ENCODE measurements around the gene FBXW5. TPM values are rescaled to one million over a fixed set of nuclear protein-coding genes. Genes with fewer than 3 reads are reported as not detected.

Gene FBXW5
- total RNA-seq, 5 donors from 2014 or later (not counting 1 experiment from before 2014, with no cell fraction given) = 60.9 to 161 (median 145) TPM

- POLR2A ChIA-PET = no interaction called here
- ATAC-seq (replicated peaks in 1 of 4) = no peak
These were observed 41.3 kb upstream of the FBXW5 start for GRCh38 chr9:136985853-136986252.

DNA sequence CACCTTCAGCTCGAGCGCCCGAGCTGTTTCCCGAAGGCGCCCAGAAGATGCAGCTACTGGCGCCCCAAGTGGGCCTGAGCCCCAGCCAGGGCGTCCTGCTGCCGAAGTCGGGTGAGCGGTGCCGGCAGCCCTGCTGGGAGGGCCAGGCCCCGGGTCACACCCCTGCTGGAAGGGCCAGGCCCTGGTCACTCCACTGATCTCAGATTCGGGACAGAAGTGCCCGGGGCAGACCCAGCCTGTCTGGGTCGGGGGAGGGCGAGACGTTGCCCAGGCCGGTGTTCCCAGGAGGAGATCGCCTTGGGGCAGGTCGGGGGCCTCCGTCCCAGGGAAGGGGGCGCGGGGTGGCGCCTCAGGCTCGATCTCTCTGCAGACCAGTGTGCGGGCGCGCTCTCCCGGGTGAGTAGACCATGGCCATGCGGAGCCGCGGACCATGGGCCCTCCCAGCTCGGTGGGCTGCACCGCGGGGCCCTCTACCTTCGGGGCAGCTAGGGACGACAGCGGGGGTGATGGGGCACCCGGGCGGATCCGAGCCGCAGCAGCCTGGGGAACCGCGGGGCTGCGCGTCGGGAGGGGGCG, 40.6 kb upstream of the FBXW5 start:
- H3K27me3 Mint-ChIP-seq = peaks cover 11 to 29% of the 10 kb centered on the region in 2 donors
- H3K27me3 ChIP-seq (replicated peaks in 1 of 2; ENCODE audit: control insufficient read depth in 2 of 2, extremely low read depth in 1 of 2, insufficient read depth in 2 of 2, low read length in 1 of 2) = peaks cover 0 to 56% of the 10 kb centered on the region in 2 experiments
- ChIA-PET POLR2A (no interaction called here), CTCF (no interaction called here)
- no peaks in the 10 kb centered on the region for H3K36me3 Mint-ChIP-seq
- no peaks in the 10 kb centered on the region for H3K9me3 ChIP-seq
- peaks cover 0 to 19% of the 10 kb centered on the region in 2 experiments for H3K4me1 ChIP-seq (ENCODE audit: control insufficient read depth in 1 of 2, extremely low read depth in 1 of 2, insufficient read depth in 2 of 2, low read length in 2 of 2)
- H3K4me1 Mint-ChIP-seq = peaks cover 0 to 7% (median 6%) of the 10 kb centered on the region in 3 donors
- H3K4me3 Mint-ChIP-seq = peak overlapping the region in 1 of 3 donors; percentile 22
- H3K9me3 Mint-ChIP-seq = no peaks in the 10 kb centered on the region
- peak overlapping the region in 1 of 2 donors; percentile 26 for H3K4me3 ChIP-seq (ENCODE audit: control insufficient read depth in 1 of 2, extremely low read depth in 1 of 2, low read length in 1 of 2)
- no peak overlapping the region for H3K27ac Mint-ChIP-seq
- ATAC-seq (replicated peaks in 1 of 4) (peak; percentile 33 to 68 (median 42)), DNase-seq (peak in 2 of 35 experiments; percentile 27 to 38)
- no peaks in the 10 kb centered on the region for H3K36me3 ChIP-seq (ENCODE audit: control insufficient read depth in 2 of 2, extremely low read depth in 1 of 2, insufficient read depth in 1 of 2, low read length in 1 of 2)
- WGBS (ENCODE audit: insufficient coverage) = 6% methylated on average over 48 of the region's 48 CpGs
- H3K27ac ChIP-seq (ENCODE audit: low read length) = no peak overlapping the region

More at GRCh38 chr9:136985853-136986252, 41.3 kb upstream of the FBXW5 start:
- Histone ChIP-seq H3K4me1 (ENCODE audit: control insufficient read depth in 1 of 2, extremely low read depth in 1 of 2, insufficient read depth in 2 of 2, low read length in 2 of 2) (peaks cover 0 to 19% of the 10 kb centered on the region in 2 experiments), H3K4me3 (ENCODE audit: control insufficient read depth in 1 of 2, extremely low read depth in 1 of 2, low read length in 1 of 2) (no peak overlapping the region), H3K36me3 (ENCODE audit: control insufficient read depth in 2 of 2, extremely low read depth in 1 of 2, insufficient read depth in 1 of 2, low read length in 1 of 2) (no peaks in the 10 kb centered on the region), H3K27me3 (replicated peaks in 1 of 2; ENCODE audit: control insufficient read depth in 2 of 2, extremely low read depth in 1 of 2, insufficient read depth in 2 of 2, low read length in 1 of 2) (peaks cover 0 to 56% of the 10 kb centered on the region in 2 experiments), H3K27ac (ENCODE audit: low read length) (no peak overlapping the region), H3K9me3 (no peaks in the 10 kb centered on the region)
- DNase-seq = no peak
- Mint-ChIP-seq H3K27ac (no peak overlapping the region), H3K4me1 (peaks cover 1 to 7% (median 6%) of the 10 kb centered on the region in 3 donors), H3K4me3 (peak overlapping the region in 1 of 3 donors; percentile 16), H3K27me3 (peaks cover 11 to 25% of the 10 kb centered on the region in 2 donors), H3K36me3 (no peaks in the 10 kb centered on the region), H3K9me3 (no peaks in the 10 kb centered on the region)
- CTCF ChIA-PET = no interaction called here
- WGBS (ENCODE audit: insufficient coverage) = 29% methylated on average over 27 of the region's 33 CpGs

- Mint-ChIP-seq H3K4me1 (peaks cover 0 to 7% (median 6%) of the 10 kb centered on the region in 3 donors), H3K27ac (no peak overlapping the region), H3K9me3 (no peaks in the 10 kb centered on the region), H3K27me3 (peaks cover 11 to 29% of the 10 kb centered on the region in 2 donors), H3K36me3 (no peaks in the 10 kb centered on the region), H3K4me3 (peak overlapping the region in 1 of 3 donors; percentile 22)
- Histone ChIP-seq H3K9me3 (no peaks in the 10 kb centered on the region), H3K27me3 (replicated peaks in 1 of 2; ENCODE audit: control insufficient read depth in 2 of 2, extremely low read depth in 1 of 2, insufficient read depth in 2 of 2, low read length in 1 of 2) (peaks cover 0 to 56% of the 10 kb centered on the region in 2 experiments), H3K4me1 (ENCODE audit: control insufficient read depth in 1 of 2, extremely low read depth in 1 of 2, insufficient read depth in 2 of 2, low read length in 2 of 2) (peaks cover 0 to 23% of the 10 kb centered on the region in 2 experiments), H3K27ac (ENCODE audit: low read length) (no peak overlapping the region), H3K4me3 (ENCODE audit: control insufficient read depth in 1 of 2, extremely low read depth in 1 of 2, low read length in 1 of 2) (no peak overlapping the region), H3K36me3 (ENCODE audit: control insufficient read depth in 2 of 2, extremely low read depth in 1 of 2, insufficient read depth in 1 of 2, low read length in 1 of 2) (no peaks in the 10 kb centered on the region)
- 47% methylated on average over 28 of the region's 29 CpGs for WGBS (ENCODE audit: insufficient coverage)
- CTCF ChIA-PET = no interaction called here
- POLR2A ChIA-PET = no interaction called here
- no peak for DNase-seq
- peak in 2 of 4 experiments; percentile 15 to 30 for ATAC-seq (replicated peaks in 1 of 4)
These were observed 40.0 kb upstream of the FBXW5 start for GRCh38 chr9:136984464-136985026.

DNA sequence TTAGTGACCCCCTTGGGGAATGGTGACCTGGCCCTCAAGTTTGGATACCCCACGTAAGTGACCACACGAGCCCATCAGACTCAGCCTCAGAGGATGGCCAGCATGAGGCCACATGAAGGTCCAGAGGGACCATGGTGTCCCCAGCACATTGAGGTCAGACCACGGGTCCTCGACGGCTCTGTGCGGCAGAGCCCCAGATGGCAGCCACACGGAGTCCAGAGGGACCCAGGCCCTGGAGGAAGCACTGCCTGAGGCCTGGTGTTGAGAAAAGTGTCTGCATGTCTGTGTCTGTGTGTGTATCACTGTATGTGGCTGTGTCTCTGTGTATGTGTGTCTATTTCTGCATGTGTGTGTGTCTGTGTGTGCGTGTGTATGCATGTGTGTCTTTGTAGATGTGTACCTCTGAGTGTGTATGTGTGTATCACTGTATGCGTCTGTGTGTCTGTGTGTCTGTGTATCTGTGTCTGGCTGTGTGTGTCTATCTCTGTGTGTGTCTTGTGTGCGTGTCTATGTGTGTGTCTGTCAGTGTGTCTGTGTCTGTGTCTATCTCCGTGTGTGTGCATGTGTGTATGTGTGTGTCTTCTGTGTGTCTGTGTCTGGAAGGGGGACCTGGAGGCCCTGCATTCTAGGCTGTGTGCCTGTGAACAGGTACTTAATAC, 39.2 kb upstream of the FBXW5 start:
- no peaks in the 10 kb centered on the region for H3K36me3 Mint-ChIP-seq
- Histone ChIP-seq H3K4me1 (ENCODE audit: control insufficient read depth in 1 of 2, extremely low read depth in 1 of 2, insufficient read depth in 2 of 2, low read length in 2 of 2) (peaks cover 0 to 29% of the 10 kb centered on the region in 2 experiments), H3K4me3 (ENCODE audit: control insufficient read depth in 1 of 2, extremely low read depth in 1 of 2, low read length in 1 of 2) (no peak overlapping the region), H3K36me3 (ENCODE audit: control insufficient read depth in 2 of 2, extremely low read depth in 1 of 2, insufficient read depth in 1 of 2, low read length in 1 of 2) (no peaks in the 10 kb centered on the region), H3K27me3 (replicated peaks in 1 of 2; ENCODE audit: control insufficient read depth in 2 of 2, extremely low read depth in 1 of 2, insufficient read depth in 2 of 2, low read length in 1 of 2) (peaks cover 0 to 55% of the 10 kb centered on the region in 2 experiments), H3K9me3 (no peaks in the 10 kb centered on the region), H3K27ac (ENCODE audit: low read length) (no peak overlapping the region)
- ATAC-seq (replicated peaks in 1 of 4) (no peak), DNase-seq (no peak)
- H3K27me3 Mint-ChIP-seq = peaks cover 11 to 29% of the 10 kb centered on the region in 2 donors
- ChIA-PET CTCF (no interaction called here), POLR2A (no interaction called here)
- peaks cover 0 to 7% (median 6%) of the 10 kb centered on the region in 3 donors for H3K4me1 Mint-ChIP-seq
- peak overlapping the region in 1 of 3 donors; percentile 6 for H3K4me3 Mint-ChIP-seq
- H3K27ac Mint-ChIP-seq = peak overlapping the region in 1 of 2 donors; percentile 2
- WGBS (ENCODE audit: insufficient coverage) = 86% methylated on average over 10 of the region's 11 CpGs
- H3K9me3 Mint-ChIP-seq = no peaks in the 10 kb centered on the region

GRCh38 chr9:136983167-136983566, 38.6 kb upstream of the FBXW5 start:
- H3K4me1 ChIP-seq (ENCODE audit: control insufficient read depth in 1 of 2, extremely low read depth in 1 of 2, insufficient read depth in 2 of 2, low read length in 2 of 2) = peaks cover 0 to 30% of the 10 kb centered on the region in 2 experiments
- no peaks in the 10 kb centered on the region for H3K36me3 Mint-ChIP-seq
- H3K9me3 ChIP-seq = no peaks in the 10 kb centered on the region
- no peaks in the 10 kb centered on the region for H3K9me3 Mint-ChIP-seq
- H3K27me3 Mint-ChIP-seq = peaks cover 11 to 29% of the 10 kb centered on the region in 2 donors
- DNase-seq (no peak), ATAC-seq (replicated peaks in 1 of 4) (no peak)
- no peaks in the 10 kb centered on the region for H3K36me3 ChIP-seq (ENCODE audit: control insufficient read depth in 2 of 2, extremely low read depth in 1 of 2, insufficient read depth in 1 of 2, low read length in 1 of 2)
- 57% methylated on average over 7 of the region's 9 CpGs for WGBS (ENCODE audit: insufficient coverage)
- peaks cover 0 to 7% (median 6%) of the 10 kb centered on the region in 3 donors for H3K4me1 Mint-ChIP-seq
- ChIA-PET CTCF (no interaction called here), POLR2A (no interaction called here)
- H3K27me3 ChIP-seq (replicated peaks in 1 of 2; ENCODE audit: control insufficient read depth in 2 of 2, extremely low read depth in 1 of 2, insufficient read depth in 2 of 2, low read length in 1 of 2) = peaks cover 0 to 56% of the 10 kb centered on the region in 2 experiments
- no peak overlapping the region for H3K4me3 ChIP-seq (ENCODE audit: control insufficient read depth in 1 of 2, extremely low read depth in 1 of 2, low read length in 1 of 2)
- no peak overlapping the region for H3K4me3 Mint-ChIP-seq
- no peak overlapping the region for H3K27ac ChIP-seq (ENCODE audit: low read length)
- no peak overlapping the region for H3K27ac Mint-ChIP-seq

GRCh38 chr9:136982232-136983051, 37.9 kb upstream of the FBXW5 start, which contains the start of gene LCNL1:
Gene LCNL1 (plus strand): TSS chr9:136982993. CDS start chr9:136983587, 594 bp downstream.
- H3K4me3 Mint-ChIP-seq = peak within 1 kb of the TSS in 1 of 3 donors; percentile 6
- DNase-seq = no peak
- ChIA-PET POLR2A (no interaction called here), CTCF (no interaction called here)
- H3K27me3 Mint-ChIP-seq = peaks cover 11 to 24% of the 10 kb centered on the region in 2 donors
- peak within 1 kb of the TSS in 1 of 2 donors; percentile 2 for H3K27ac Mint-ChIP-seq
- peaks cover 0 to 52% of the 10 kb centered on the region in 2 experiments for H3K27me3 ChIP-seq (replicated peaks in 1 of 2; ENCODE audit: control insufficient read depth in 2 of 2, extremely low read depth in 1 of 2, insufficient read depth in 2 of 2, low read length in 1 of 2)
- 86% methylated on average over 18 of the region's 18 CpGs for WGBS (ENCODE audit: insufficient coverage)
- peaks cover 0 to 37% of the 10 kb centered on the region in 2 experiments for H3K4me1 ChIP-seq (ENCODE audit: control insufficient read depth in 1 of 2, extremely low read depth in 1 of 2, insufficient read depth in 2 of 2, low read length in 2 of 2)
- H3K36me3 ChIP-seq (ENCODE audit: control insufficient read depth in 2 of 2, extremely low read depth in 1 of 2, insufficient read depth in 1 of 2, low read length in 1 of 2) = no peaks in the 10 kb centered on the region
- no peaks in the 10 kb centered on the region for H3K9me3 Mint-ChIP-seq
- no peaks in the 10 kb centered on the region for H3K9me3 ChIP-seq
- H3K4me1 Mint-ChIP-seq = peaks cover 0 to 8% (median 6%) of the 10 kb centered on the region in 3 donors
- no peak within 1 kb of the TSS for H3K27ac ChIP-seq (ENCODE audit: low read length)
- no peaks in the 10 kb centered on the region for H3K36me3 Mint-ChIP-seq
- no peak for ATAC-seq (replicated peaks in 1 of 4)
- no peak within 1 kb of the TSS for H3K4me3 ChIP-seq (ENCODE audit: control insufficient read depth in 1 of 2, extremely low read depth in 1 of 2, low read length in 1 of 2)

Measured in T-cell (primary cell).